ENCODE measurements around the gene SLC17A7. TPM values are rescaled to one million over a fixed set of nuclear protein-coding genes. Genes with fewer than 3 reads are reported as not detected.

The SLC17A7 gene
- total RNA-seq, 2 experiments from 2014 or later = not detected

DNA sequence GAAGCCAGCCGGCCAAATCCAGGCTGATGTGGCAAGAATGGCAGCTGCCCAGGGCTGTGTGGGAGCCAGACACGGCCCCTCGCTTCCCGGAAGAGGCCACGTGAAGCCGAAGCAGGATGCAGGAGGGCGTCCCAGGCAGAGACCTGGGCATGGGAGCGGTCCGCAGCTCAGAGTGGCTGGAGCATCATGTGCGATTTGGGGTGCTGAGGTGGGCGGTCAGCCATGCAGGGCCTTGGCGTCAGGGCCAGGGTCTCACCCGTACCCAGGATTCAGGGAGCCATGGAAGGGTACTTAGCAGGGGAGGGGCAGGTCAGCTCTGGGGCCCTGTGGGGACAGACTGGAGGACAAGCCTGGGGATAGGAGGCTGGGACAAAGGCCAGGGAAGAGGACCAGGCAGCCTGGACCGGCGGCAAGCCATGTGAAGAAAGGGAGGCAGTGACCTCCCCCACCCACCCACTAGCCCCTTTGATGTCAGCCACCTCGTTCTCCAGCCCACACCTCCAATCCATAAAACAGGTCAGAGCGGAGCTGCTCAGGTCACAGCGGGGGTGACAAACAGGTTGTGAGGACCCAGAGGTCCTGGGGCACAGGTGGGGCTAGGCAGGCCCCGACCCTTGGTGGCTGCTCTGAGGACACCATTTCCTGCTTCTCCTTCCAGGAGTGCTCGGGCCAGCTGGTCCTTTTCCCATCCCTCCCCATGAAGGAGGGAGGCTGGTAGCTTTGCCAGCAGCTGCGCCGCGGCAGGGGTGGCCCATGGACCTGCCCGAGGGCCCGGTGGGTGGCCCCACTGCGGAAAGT, 51.0 kb downstream of the SLC17A7 start:
- Histone ChIP-seq H3K9me3 (ENCODE audit: control insufficient read depth in 1 of 2, insufficient read depth in 1 of 2, low read length in 2 of 2) (no peaks in the 10 kb centered on the region), H3K4me3 (ENCODE audit: low read length) (no peak overlapping the region), H3K27me3 (ENCODE audit: control insufficient read depth in 1 of 2, insufficient read depth in 2 of 2, low read length in 2 of 2) (no peaks in the 10 kb centered on the region), H3K36me3 (ENCODE audit: insufficient read depth, low read length) (no peaks in the 10 kb centered on the region), H3K4me1 (ENCODE audit: insufficient read depth, low read length) (peaks cover 23% of the 10 kb centered on the region), H3K27ac (ENCODE audit: low read depth in 1 of 2, low read length in 2 of 2) (no peak overlapping the region)
- POLR2A ChIA-PET = no interaction called here
- CTCF ChIA-PET = interaction anchor here (1.8 to 2.5 kb wide), 5 partner anchors 16 to 180 kb away, joined by 7 to 17 read pairs (median 12); no protein-coding TSS in a partner anchor
- ATAC-seq (ENCODE audit: poor library complexity) (no peak), DNase-seq (peak in 1 of 14 experiments; percentile 30)
- Mint-ChIP-seq H3K4me3 (no peak overlapping the region), H3K4me1 (ENCODE audit: low read depth) (peaks cover 19% of the 10 kb centered on the region), H3K27ac (no peak overlapping the region), H3K36me3 (ENCODE audit: low read depth) (no peaks in the 10 kb centered on the region), H3K27me3 (no peaks in the 10 kb centered on the region), H3K9me3 (no peaks in the 10 kb centered on the region)
- TF ChIP-seq, protein P1, sequence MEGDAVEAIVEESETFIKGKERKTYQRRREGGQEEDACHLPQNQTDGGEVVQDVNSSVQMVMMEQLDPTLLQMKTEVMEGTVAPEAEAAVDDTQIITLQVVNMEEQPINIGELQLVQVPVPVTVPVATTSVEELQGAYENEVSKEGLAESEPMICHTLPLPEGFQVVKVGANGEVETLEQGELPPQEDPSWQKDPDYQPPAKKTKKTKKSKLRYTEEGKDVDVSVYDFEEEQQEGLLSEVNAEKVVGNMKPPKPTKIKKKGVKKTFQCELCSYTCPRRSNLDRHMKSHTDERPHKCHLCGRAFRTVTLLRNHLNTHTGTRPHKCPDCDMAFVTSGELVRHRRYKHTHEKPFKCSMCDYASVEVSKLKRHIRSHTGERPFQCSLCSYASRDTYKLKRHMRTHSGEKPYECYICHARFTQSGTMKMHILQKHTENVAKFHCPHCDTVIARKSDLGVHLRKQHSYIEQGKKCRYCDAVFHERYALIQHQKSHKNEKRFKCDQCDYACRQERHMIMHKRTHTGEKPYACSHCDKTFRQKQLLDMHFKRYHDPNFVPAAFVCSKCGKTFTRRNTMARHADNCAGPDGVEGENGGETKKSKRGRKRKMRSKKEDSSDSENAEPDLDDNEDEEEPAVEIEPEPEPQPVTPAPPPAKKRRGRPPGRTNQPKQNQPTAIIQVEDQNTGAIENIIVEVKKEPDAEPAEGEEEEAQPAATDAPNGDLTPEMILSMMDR (IDR thresholded peaks at IDR 0.05) = no peak
- intact Hi-C loops (cut with DNase I, micrococcal nuclease) = loop anchor here (5.0 to 10.0 kb wide), 3 partner anchors 154 to 287 kb away; partner anchors contain the start of gene PRMT1 (in 1 of the 2)

DNA sequence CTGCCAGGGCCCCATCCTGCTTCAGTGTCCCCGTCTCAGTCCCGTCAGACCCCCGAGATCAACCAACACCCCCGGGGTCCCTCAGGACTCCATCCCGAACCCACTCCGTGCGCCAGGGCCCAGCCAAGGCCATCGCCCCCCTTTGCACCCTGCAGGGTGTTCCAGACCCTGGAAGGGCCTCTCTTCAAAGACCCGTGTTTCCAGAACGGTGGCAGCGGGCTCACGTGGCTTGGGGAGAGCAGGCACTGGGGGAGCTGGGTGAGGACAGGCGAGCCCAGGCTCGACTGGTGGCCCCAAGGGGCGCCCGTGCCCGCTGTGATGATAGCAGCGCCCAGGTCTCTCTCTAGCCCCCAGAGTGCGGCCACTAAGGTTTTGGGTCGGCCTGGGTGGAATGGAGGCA, 51.9 kb downstream of the SLC17A7 start:
- no peak overlapping the region for H3K27ac ChIP-seq (ENCODE audit: low read depth in 1 of 2, low read length in 2 of 2)
- H3K4me3 Mint-ChIP-seq = no peak overlapping the region
- H3K36me3 ChIP-seq (ENCODE audit: insufficient read depth, low read length) = no peaks in the 10 kb centered on the region
- no peaks in the 10 kb centered on the region for H3K9me3 ChIP-seq (ENCODE audit: control insufficient read depth in 1 of 2, insufficient read depth in 1 of 2, low read length in 2 of 2)
- no peak overlapping the region for H3K4me3 ChIP-seq (ENCODE audit: low read length)
- no peaks in the 10 kb centered on the region for H3K9me3 Mint-ChIP-seq
- ATAC-seq (ENCODE audit: poor library complexity) (no peak), DNase-seq (no peak)
- peaks cover 23% of the 10 kb centered on the region for H3K4me1 ChIP-seq (ENCODE audit: insufficient read depth, low read length)
- H3K27me3 ChIP-seq (ENCODE audit: control insufficient read depth in 1 of 2, insufficient read depth in 2 of 2, low read length in 2 of 2) = no peaks in the 10 kb centered on the region
- TF ChIP-seq, protein P1 (IDR thresholded peaks at IDR 0.05) = no peak
- POLR2A ChIA-PET = interaction anchor here (2.2 kb wide), 1 partner anchor 80 kb away, joined by 5 read pairs; no protein-coding TSS in a partner anchor
- no peaks in the 10 kb centered on the region for H3K36me3 Mint-ChIP-seq (ENCODE audit: low read depth)
- CTCF ChIA-PET = no interaction called here
- no peaks in the 10 kb centered on the region for H3K27me3 Mint-ChIP-seq
- H3K27ac Mint-ChIP-seq = no peak overlapping the region
- peaks cover 19% of the 10 kb centered on the region for H3K4me1 Mint-ChIP-seq (ENCODE audit: low read depth)
- intact Hi-C loops (cut with DNase I, micrococcal nuclease) = no loop called here

DNA sequence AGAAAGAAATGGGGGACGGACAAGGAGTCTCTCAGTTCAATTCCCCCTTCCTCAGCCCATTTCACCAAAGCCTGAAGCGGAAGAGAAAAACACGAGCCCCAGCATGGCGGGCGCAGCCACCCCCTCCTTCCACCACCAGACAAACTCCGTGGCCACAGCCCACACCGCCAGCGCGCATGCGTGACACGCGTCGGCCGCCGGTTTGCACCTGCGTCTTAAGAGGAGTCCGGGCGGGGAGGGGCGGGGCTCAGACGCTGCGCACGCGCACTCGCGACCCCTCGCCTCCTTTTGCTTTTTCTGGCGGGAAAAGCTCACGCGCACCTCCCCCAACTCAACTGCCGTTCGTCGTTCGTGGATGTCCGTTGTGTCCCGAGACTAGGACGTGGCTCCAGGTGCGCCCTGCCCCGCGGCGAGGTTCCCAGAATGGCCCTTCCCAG, 53.4 kb downstream of the SLC17A7 start, which contains the start of gene KASH5:
Gene KASH5 (plus strand): TSS at position 314 of the 437 bp plus-strand sequence. CDS start 2,635 bp downstream, outside the sequence.
- no peak within 1 kb of the TSS for H3K27ac ChIP-seq (ENCODE audit: low read depth in 1 of 2, low read length in 2 of 2)
- peaks cover 20% of the 10 kb centered on the region for H3K4me1 ChIP-seq (ENCODE audit: insufficient read depth, low read length)
- H3K4me1 Mint-ChIP-seq (ENCODE audit: low read depth) = peaks cover 19% of the 10 kb centered on the region
- peak within 1 kb of the TSS; percentile 62 for H3K4me3 Mint-ChIP-seq
- CTCF ChIA-PET = no interaction called here
- ATAC-seq (ENCODE audit: poor library complexity) (peak; percentile 81), DNase-seq (peak; percentile 70 to 96 (median 82))
- H3K4me3 ChIP-seq (ENCODE audit: low read length) = no peak within 1 kb of the TSS
- TF ChIP-seq, protein P1 (IDR thresholded peaks at IDR 0.05) = no peak
- no peaks in the 10 kb centered on the region for H3K27me3 ChIP-seq (ENCODE audit: control insufficient read depth in 1 of 2, insufficient read depth in 2 of 2, low read length in 2 of 2)
- H3K27ac Mint-ChIP-seq = peak within 1 kb of the TSS; percentile 81
- H3K9me3 Mint-ChIP-seq = peaks cover 3% of the 10 kb centered on the region
- POLR2A ChIA-PET = interaction anchor here (0.6 to 2.2 kb wide), 3 partner anchors 25 to 82 kb away, joined by 3 to 5 read pairs (median 3); no protein-coding TSS in a partner anchor
- H3K9me3 ChIP-seq (ENCODE audit: control insufficient read depth in 1 of 2, insufficient read depth in 1 of 2, low read length in 2 of 2) = no peaks in the 10 kb centered on the region
- H3K27me3 Mint-ChIP-seq = no peaks in the 10 kb centered on the region
- no peaks in the 10 kb centered on the region for H3K36me3 ChIP-seq (ENCODE audit: insufficient read depth, low read length)
- H3K36me3 Mint-ChIP-seq (ENCODE audit: low read depth) = no peaks in the 10 kb centered on the region
- intact Hi-C loops (cut with DNase I, micrococcal nuclease) = no loop called here
